WTC11 (cell line): Measurements from ENCODE around the gene RFWD3. TPM values are rescaled to one million over a fixed set of nuclear protein-coding genes. Genes with fewer than 3 reads are reported as not detected.
A peak's percentile ranks its signal among the peaks of the same experiment; 100 is the strongest.

ENCODE experiments used
- ATAC-seq: fragments of 200-7000 bp; cut with Tn5 transposase; 2 replicates; pipeline ENCODE4 v1.10.0; 2021; ENCODE audit warnings: mild to moderate bottlenecking, moderate library complexity
- CTCF ChIA-PET: fragments of 300-600 bp; sonication (Branson Sonifier 250); formaldehyde crosslinking; loops from one replicate; lab custom pipeline; 2021; ENCODE audit warnings: antibody characterized with exemption; lab: Charles Lee
- POLR2A ChIA-PET: fragments of 350-600 bp; sonication (Branson Sonifier 250); formaldehyde crosslinking; loops from one replicate; lab custom pipeline; 2021; ENCODE audit warnings: antibody characterized with exemption; lab: Charles Lee
- DNase-seq: peaks from one replicate; pipeline ENCODE4 v3.0.0; 2021; ENCODE audit warnings: low spot score
- H3K27ac Mint-ChIP-seq: 2 replicates; pipeline ENCODE4 v1.8.0; 2021; ENCODE audit warnings: mixed read lengths
- H3K27me3 Mint-ChIP-seq: 2 replicates; pipeline ENCODE4 v1.8.0; 2021; ENCODE audit warnings: low read depth, mild to moderate bottlenecking, moderate library complexity, mixed read lengths
- H3K36me3 Mint-ChIP-seq: 2 replicates; pipeline ENCODE4 v1.8.0; 2021; ENCODE audit warnings: mixed read lengths
- H3K4me1 Mint-ChIP-seq: 2 replicates; pipeline ENCODE4 v1.8.0; 2022; ENCODE audit warnings: mixed read lengths
- H3K4me3 Mint-ChIP-seq: 2 replicates; pipeline ENCODE4 v1.8.0; 2021; ENCODE audit warnings: mild to moderate bottlenecking, moderate library complexity, mixed read lengths
- H3K9me3 Mint-ChIP-seq: 2 replicates; pipeline ENCODE4 v1.8.0; 2021; ENCODE audit warnings: mixed read lengths
- AFF4 ChIP-seq: sonication (generic); formaldehyde crosslinking; IDR thresholded peaks from 2 replicates; pipeline ENCODE4 v1.8.1; 2023; ENCODE audit warnings: mild to moderate bottlenecking, missing genetic modification reagents, borderline replicate concordance
- CTCF ChIP-seq: fragments of 200-600 bp; IDR thresholded peaks from 2 replicates; pipeline ENCODE4 v1.8.0; 2022; ENCODE audit warnings: antibody characterized with exemption
- ERG ChIP-seq: fragments of 250-450 bp; sonication (Bioruptor Pico); IDR thresholded peaks from 2 replicates; pipeline ENCODE4 v1.8.0; 2021; ENCODE audit warnings: mild to moderate bottlenecking
- ESRRA ChIP-seq: sonication (generic); formaldehyde crosslinking; IDR thresholded peaks from 2 replicates; pipeline ENCODE4 v1.8.1; 2022; ENCODE audit warnings: mild to moderate bottlenecking, missing genetic modification reagents, borderline replicate concordance
- FOXP4 ChIP-seq: sonication (generic); formaldehyde crosslinking; IDR thresholded peaks from 2 replicates; pipeline ENCODE4 v1.8.0; 2022; ENCODE audit warnings: mild to moderate bottlenecking, missing genetic modification reagents
- JAZF1 ChIP-seq: fragments of 250-450 bp; sonication (Bioruptor Pico); IDR thresholded peaks from 2 replicates; pipeline ENCODE4 v1.9.0; 2021; ENCODE audit warnings: moderate library complexity, mild to moderate bottlenecking, inconsistent platforms
- MXD4 ChIP-seq: fragments of 250-450 bp; sonication (Bioruptor Pico); IDR thresholded peaks from 2 replicates; pipeline ENCODE4 v1.8.0; 2021; ENCODE audit warnings: mild to moderate bottlenecking, moderate library complexity, borderline replicate concordance
- NFATC4 ChIP-seq: fragments of 250-450 bp; sonication (Bioruptor Pico); IDR thresholded peaks from 2 replicates; pipeline ENCODE4 v1.9.0; 2021; ENCODE audit warnings: mild to moderate bottlenecking
- PREB ChIP-seq: sonication (generic); formaldehyde crosslinking; IDR thresholded peaks from 2 replicates; pipeline ENCODE4 v1.8.1; 2022; ENCODE audit warnings: mild to moderate bottlenecking, missing genetic modification reagents, moderate library complexity, borderline replicate concordance
- SP1 ChIP-seq: sonication (generic); formaldehyde crosslinking; conservative IDR thresholded peaks from 2 replicates; pipeline ENCODE4 v1.8.1; 2022; ENCODE audit warnings: missing genetic modification reagents
- ZBTB43 ChIP-seq: sonication (generic); formaldehyde crosslinking; IDR thresholded peaks from 2 replicates; pipeline ENCODE4 v1.8.1; 2023; ENCODE audit warnings: mild to moderate bottlenecking, missing genetic modification reagents
- ZNF121 ChIP-seq: sonication (generic); formaldehyde crosslinking; IDR thresholded peaks from 2 replicates; pipeline ENCODE4 v1.8.0; 2023; ENCODE audit warnings: missing genetic modification reagents
- ZNF317 ChIP-seq: sonication (generic); formaldehyde crosslinking; IDR thresholded peaks from 2 replicates; pipeline ENCODE4 v1.8.1; 2023; ENCODE audit warnings: low read depth, mild to moderate bottlenecking, moderate library complexity, missing genetic modification reagents, borderline replicate concordance
- total RNA-seq: library from RNA; stranded (reverse); gene quantifications from 3 replicates; pipeline ENCODE4 v1.2.3, GENCODE V29; 2021

RFWD3 gene
- total RNA-seq, 1 experiment from 2014 or later: 109 TPM

- ATAC-seq (no peak), DNase-seq (no peak)
- CTCF ChIA-PET: no interaction called here
- Mint-ChIP-seq H3K27me3 (no peaks in the 10 kb centered on the region), H3K9me3 (no peaks in the 10 kb centered on the region), H3K27ac (no peak overlapping the region), H3K4me3 (no peak overlapping the region)
- POLR2A ChIA-PET: no interaction called here
- TF ChIP-seq SP1 (CRISPR knock-in tag): no peak
- no peak for TF ChIP-seq ERG
- no peak for TF ChIP-seq MXD4 (CRISPR knock-in tag)
- no peak for TF ChIP-seq PREB (CRISPR knock-in tag)
- no peak for TF ChIP-seq ESRRA (CRISPR knock-in tag)
- TF ChIP-seq ZNF121: no peak
- no peak for TF ChIP-seq ZNF317 (CRISPR knock-in tag)
- no peak for TF ChIP-seq JAZF1
- TF ChIP-seq CTCF: no peak
- TF ChIP-seq FOXP4 (CRISPR knock-in tag): no peak
- TF ChIP-seq, all 79 proteins: peak for 0
- Mint-ChIP-seq H3K36me3 (no peaks in the 10 kb centered on the region), H3K4me1 (peaks cover 12% of the 10 kb centered on the region)
These were observed 88.8 kb downstream of the RFWD3 start for GRCh38 chr16:74577882-74578366.

- TF ChIP-seq AFF4 (no peak), NFATC4 (CRISPR knock-in tag) (no peak), ZBTB43 (CRISPR knock-in tag) (no peak)
- Mint-ChIP-seq H3K9me3 (no peaks in the 10 kb centered on the region), H3K4me1 (peaks cover 22% of the 10 kb centered on the region), H3K27ac (peak overlapping the region; percentile 59), H3K36me3 (no peaks in the 10 kb centered on the region), H3K27me3 (no peaks in the 10 kb centered on the region), H3K4me3 (no peak overlapping the region)
- ChIA-PET POLR2A (no interaction called here), CTCF (no interaction called here)
- no peak for DNase-seq
- ATAC-seq: no peak
These were observed 90.7 kb downstream of the RFWD3 start for GRCh38 chr16:74575807-74576643.
